GM23338 (cell line): ENCODE data around the gene NSD2. TPM values are rescaled to one million over a fixed set of nuclear protein-coding genes. Genes with fewer than 3 reads are reported as not detected.

Experiments
- EZH2 ChIP-seq: fragments of 200-600 bp; sonication (generic); IDR thresholded peaks from one replicate; pipeline ENCODE4 v1.8.0; 2017; ENCODE audit warnings: antibody characterized with exemption, mild to moderate bottlenecking, low read depth; ENCODE audit not compliant: unreplicated experiment
- EZH2phosphoT487 ChIP-seq: fragments of 200-600 bp; sonication (generic); IDR thresholded peaks from one replicate; pipeline ENCODE4 v1.8.1; 2018; ENCODE audit warnings: antibody characterized with exemption; ENCODE audit not compliant: unreplicated experiment
- NANOG ChIP-seq: IDR thresholded peaks from 2 replicates; pipeline ENCODE4 v1.6.1; 2016; ENCODE audit warnings: antibody characterized with exemption, borderline replicate concordance
- POLR2AphosphoS5 ChIP-seq: IDR thresholded peaks from 2 replicates; pipeline ENCODE4 v1.6.1; 2016; ENCODE audit warnings: antibody characterized with exemption, low read depth
- STAT1 ChIP-seq: IDR thresholded peaks from one replicate; pipeline ENCODE4 v1.6.1; 2016; ENCODE audit warnings: antibody characterized with exemption; ENCODE audit not compliant: unreplicated experiment
- ZNF114 ChIP-seq: fragments of 250-450 bp; sonication (Bioruptor Pico); IDR thresholded peaks from 2 replicates; pipeline ENCODE4 v1.5.0; 2020; ENCODE audit warnings: mild to moderate bottlenecking, moderate library complexity
- ZNF331 ChIP-seq: fragments of 250-450 bp; sonication (Bioruptor Pico); IDR thresholded peaks from 2 replicates; pipeline ENCODE4 v1.5.0; 2020; ENCODE audit warnings: low read depth, mild to moderate bottlenecking, moderate library complexity
- polyA plus RNA-seq: library from polyadenylated mRNA; unstranded; fragments of >200 nt; fragmentation: Nextera tagmentation; extraction: Ambion mirVana; gene quantifications from 2 replicates; pipeline ENCODE4 v1.2.1, GENCODE V29; 2016
- total RNA-seq: library from RNA; depleted of rRNA; stranded (reverse); fragments of >200 nt; shearing (Covaris generic); gene quantifications from 2 replicates; pipeline ENCODE4 v1.2.3, GENCODE V29; 2014
- TF ChIP-seq, protein P1 (sequence below): fragments of 250-450 bp; sonication (Bioruptor Pico); IDR thresholded peaks from 2 replicates; pipeline ENCODE4 v1.5.0; 2020; ENCODE audit warnings: mild to moderate bottlenecking, moderate library complexity
- TF ChIP-seq, protein P2 (sequence below): IDR thresholded peaks from 2 replicates; pipeline ENCODE4 v1.6.1; 2016; ENCODE audit warnings: antibody characterized with exemption
- TF ChIP-seq, protein P3 (sequence below), 2 experiments: fragments of 200-600 bp in 1 of 2; sonication (generic) in 1 of 2; conservative IDR thresholded peaks; 2 replicates each; pipeline versions ENCODE4 v1.5.1 to v1.6.1; 2016 to 2017; ENCODE audit warnings: antibody characterized with exemption in 2 of 2, low read depth in 2 of 2, mild to moderate bottlenecking in 2 of 2, moderate library complexity in 1 of 2
- TF ChIP-seq, protein P4 (sequence below): IDR thresholded peaks from one replicate; pipeline ENCODE4 v1.6.1; 2018; ENCODE audit warnings: antibody characterized with exemption; ENCODE audit not compliant: unreplicated experiment

The NSD2 gene
- total and polyA plus RNA-seq, 2 experiments from 2014 or later: 33.5 to 84.4 TPM

DNA sequence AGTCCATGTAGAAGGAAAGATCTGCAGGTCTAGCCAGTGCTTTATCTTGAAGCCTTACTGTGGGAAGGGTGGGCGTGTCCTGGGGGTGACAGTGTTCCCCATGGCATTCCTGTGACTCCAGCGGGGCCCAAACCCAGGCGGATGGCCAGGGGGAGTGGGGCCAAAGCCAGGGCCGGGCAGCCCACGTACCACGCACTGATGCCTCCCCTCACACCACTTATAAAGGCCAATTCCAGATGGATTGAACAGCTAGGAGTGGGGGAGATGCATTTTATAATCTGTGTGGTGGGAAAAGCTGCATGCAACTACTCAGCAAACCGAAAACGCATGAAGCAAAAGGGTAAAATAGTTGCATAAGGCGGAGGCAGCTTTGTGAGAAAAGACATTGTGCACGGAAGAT is 101.2 kb downstream of the NSD2 start (continued):
- TF ChIP-seq, protein P1, sequence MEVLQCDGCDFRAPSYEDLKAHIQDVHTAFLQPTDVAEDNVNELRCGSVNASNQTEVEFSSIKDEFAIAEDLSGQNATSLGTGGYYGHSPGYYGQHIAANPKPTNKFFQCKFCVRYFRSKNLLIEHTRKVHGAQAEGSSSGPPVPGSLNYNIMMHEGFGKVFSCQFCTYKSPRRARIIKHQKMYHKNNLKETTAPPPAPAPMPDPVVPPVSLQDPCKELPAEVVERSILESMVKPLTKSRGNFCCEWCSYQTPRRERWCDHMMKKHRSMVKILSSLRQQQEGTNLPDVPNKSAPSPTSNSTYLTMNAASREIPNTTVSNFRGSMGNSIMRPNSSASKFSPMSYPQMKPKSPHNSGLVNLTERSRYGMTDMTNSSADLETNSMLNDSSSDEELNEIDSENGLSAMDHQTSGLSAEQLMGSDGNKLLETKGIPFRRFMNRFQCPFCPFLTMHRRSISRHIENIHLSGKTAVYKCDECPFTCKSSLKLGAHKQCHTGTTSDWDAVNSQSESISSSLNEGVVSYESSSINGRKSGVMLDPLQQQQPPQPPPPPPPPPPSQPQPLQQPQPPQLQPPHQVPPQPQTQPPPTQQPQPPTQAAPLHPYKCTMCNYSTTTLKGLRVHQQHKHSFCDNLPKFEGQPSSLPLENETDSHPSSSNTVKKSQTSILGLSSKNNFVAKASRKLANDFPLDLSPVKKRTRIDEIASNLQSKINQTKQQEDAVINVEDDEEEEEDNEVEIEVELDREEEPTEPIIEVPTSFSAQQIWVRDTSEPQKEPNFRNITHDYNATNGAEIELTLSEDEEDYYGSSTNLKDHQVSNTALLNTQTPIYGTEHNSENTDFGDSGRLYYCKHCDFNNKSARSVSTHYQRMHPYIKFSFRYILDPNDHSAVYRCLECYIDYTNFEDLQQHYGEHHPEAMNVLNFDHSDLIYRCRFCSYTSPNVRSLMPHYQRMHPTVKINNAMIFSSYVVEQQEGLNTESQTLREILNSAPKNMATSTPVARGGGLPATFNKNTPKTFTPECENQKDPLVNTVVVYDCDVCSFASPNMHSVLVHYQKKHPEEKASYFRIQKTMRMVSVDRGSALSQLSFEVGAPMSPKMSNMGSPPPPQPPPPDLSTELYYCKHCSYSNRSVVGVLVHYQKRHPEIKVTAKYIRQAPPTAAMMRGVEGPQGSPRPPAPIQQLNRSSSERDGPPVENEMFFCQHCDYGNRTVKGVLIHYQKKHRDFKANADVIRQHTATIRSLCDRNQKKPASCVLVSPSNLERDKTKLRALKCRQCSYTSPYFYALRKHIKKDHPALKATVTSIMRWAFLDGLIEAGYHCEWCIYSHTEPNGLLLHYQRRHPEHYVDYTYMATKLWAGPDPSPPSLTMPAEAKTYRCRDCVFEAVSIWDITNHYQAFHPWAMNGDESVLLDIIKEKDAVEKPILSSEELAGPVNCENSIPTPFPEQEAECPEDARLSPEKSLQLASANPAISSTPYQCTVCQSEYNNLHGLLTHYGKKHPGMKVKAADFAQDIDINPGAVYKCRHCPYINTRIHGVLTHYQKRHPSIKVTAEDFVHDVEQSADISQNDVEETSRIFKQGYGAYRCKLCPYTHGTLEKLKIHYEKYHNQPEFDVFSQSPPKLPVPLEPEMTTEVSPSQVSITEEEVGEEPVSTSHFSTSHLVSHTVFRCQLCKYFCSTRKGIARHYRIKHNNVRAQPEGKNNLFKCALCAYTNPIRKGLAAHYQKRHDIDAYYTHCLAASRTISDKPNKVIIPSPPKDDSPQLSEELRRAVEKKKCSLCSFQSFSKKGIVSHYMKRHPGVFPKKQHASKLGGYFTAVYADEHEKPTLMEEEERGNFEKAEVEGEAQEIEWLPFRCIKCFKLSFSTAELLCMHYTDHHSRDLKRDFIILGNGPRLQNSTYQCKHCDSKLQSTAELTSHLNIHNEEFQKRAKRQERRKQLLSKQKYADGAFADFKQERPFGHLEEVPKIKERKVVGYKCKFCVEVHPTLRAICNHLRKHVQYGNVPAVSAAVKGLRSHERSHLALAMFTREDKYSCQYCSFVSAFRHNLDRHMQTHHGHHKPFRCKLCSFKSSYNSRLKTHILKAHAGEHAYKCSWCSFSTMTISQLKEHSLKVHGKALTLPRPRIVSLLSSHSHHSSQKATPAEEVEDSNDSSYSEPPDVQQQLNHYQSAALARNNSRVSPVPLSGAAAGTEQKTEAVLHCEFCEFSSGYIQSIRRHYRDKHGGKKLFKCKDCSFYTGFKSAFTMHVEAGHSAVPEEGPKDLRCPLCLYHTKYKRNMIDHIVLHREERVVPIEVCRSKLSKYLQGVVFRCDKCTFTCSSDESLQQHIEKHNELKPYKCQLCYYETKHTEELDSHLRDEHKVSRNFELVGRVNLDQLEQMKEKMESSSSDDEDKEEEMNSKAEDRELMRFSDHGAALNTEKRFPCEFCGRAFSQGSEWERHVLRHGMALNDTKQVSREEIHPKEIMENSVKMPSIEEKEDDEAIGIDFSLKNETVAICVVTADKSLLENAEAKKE (CRISPR knock-in tag): no peak
- no peak for TF ChIP-seq ZNF114 (CRISPR knock-in tag)
- TF ChIP-seq EZH2phosphoT487: no peak
- no peak for TF ChIP-seq POLR2AphosphoS5
- TF ChIP-seq, protein P2, sequence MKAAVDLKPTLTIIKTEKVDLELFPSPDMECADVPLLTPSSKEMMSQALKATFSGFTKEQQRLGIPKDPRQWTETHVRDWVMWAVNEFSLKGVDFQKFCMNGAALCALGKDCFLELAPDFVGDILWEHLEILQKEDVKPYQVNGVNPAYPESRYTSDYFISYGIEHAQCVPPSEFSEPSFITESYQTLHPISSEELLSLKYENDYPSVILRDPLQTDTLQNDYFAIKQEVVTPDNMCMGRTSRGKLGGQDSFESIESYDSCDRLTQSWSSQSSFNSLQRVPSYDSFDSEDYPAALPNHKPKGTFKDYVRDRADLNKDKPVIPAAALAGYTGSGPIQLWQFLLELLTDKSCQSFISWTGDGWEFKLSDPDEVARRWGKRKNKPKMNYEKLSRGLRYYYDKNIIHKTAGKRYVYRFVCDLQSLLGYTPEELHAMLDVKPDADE: no peak
- no peak for TF ChIP-seq EZH2
- TF ChIP-seq, protein P3, sequence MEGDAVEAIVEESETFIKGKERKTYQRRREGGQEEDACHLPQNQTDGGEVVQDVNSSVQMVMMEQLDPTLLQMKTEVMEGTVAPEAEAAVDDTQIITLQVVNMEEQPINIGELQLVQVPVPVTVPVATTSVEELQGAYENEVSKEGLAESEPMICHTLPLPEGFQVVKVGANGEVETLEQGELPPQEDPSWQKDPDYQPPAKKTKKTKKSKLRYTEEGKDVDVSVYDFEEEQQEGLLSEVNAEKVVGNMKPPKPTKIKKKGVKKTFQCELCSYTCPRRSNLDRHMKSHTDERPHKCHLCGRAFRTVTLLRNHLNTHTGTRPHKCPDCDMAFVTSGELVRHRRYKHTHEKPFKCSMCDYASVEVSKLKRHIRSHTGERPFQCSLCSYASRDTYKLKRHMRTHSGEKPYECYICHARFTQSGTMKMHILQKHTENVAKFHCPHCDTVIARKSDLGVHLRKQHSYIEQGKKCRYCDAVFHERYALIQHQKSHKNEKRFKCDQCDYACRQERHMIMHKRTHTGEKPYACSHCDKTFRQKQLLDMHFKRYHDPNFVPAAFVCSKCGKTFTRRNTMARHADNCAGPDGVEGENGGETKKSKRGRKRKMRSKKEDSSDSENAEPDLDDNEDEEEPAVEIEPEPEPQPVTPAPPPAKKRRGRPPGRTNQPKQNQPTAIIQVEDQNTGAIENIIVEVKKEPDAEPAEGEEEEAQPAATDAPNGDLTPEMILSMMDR (conservative IDR thresholded peaks at IDR 0.05; ENCODE audit: low read depth in 2 of 2): no peak
- no peak for TF ChIP-seq ZNF331 (CRISPR knock-in tag)
- TF ChIP-seq, protein P4, sequence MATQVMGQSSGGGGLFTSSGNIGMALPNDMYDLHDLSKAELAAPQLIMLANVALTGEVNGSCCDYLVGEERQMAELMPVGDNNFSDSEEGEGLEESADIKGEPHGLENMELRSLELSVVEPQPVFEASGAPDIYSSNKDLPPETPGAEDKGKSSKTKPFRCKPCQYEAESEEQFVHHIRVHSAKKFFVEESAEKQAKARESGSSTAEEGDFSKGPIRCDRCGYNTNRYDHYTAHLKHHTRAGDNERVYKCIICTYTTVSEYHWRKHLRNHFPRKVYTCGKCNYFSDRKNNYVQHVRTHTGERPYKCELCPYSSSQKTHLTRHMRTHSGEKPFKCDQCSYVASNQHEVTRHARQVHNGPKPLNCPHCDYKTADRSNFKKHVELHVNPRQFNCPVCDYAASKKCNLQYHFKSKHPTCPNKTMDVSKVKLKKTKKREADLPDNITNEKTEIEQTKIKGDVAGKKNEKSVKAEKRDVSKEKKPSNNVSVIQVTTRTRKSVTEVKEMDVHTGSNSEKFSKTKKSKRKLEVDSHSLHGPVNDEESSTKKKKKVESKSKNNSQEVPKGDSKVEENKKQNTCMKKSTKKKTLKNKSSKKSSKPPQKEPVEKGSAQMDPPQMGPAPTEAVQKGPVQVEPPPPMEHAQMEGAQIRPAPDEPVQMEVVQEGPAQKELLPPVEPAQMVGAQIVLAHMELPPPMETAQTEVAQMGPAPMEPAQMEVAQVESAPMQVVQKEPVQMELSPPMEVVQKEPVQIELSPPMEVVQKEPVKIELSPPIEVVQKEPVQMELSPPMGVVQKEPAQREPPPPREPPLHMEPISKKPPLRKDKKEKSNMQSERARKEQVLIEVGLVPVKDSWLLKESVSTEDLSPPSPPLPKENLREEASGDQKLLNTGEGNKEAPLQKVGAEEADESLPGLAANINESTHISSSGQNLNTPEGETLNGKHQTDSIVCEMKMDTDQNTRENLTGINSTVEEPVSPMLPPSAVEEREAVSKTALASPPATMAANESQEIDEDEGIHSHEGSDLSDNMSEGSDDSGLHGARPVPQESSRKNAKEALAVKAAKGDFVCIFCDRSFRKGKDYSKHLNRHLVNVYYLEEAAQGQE: no peak
- TF ChIP-seq STAT1: no peak
- no peak for TF ChIP-seq NANOG
